Endothelial cell of umbilical vein (primary cell): ENCODE results near the gene ISLR. TPM values are rescaled to one million over a fixed set of nuclear protein-coding genes. Genes with fewer than 3 reads are reported as not detected.

Source experiments
- BruUV-seq: library from RNA; stranded (reverse); fragments of 400-500 nt; replicated peaks from 2 replicates; lab custom pipeline; 2021; lab: Mats Ljungman, UMichigan
- CTCF ChIA-PET: fragments of 300-600, 350-600 bp; sonication (Branson Sonifier 250); formaldehyde crosslinking; loops from one replicate; lab custom pipeline; 2021; ENCODE audit warnings: antibody characterized with exemption, inconsistent platforms; lab: Charles Lee
- POLR2A ChIA-PET: fragments of 300-600, 350-600 bp; sonication (Branson Sonifier 250); formaldehyde crosslinking; loops from one replicate; lab custom pipeline; 2021; ENCODE audit warnings: antibody characterized with exemption, inconsistent platforms; lab: Charles Lee
- DNase-seq: peaks from one replicate; pipeline ENCODE4 v3.0.0-alpha.2; 2011; ENCODE audit warnings: low read depth, low spot score
- FAIRE-seq: peaks from 2 replicates; lab custom pipeline; 2011; peaks lifted over from hg19 to GRCh38; lab: Jason Lieb, UNC
- H2AFZ ChIP-seq: 2 replicates; pipeline ENCODE4 v1.6.0; 2012; ENCODE audit warnings: low read depth, low read length, control low read depth, inconsistent platforms
- H3K27ac ChIP-seq: 2 replicates; pipeline ENCODE4 v1.5.1; 2011; ENCODE audit warnings: low read depth, mild to moderate bottlenecking, control low read depth, low read length, moderate library complexity; ENCODE audit not compliant: insufficient read depth
- H3K27me3 ChIP-seq, 2 experiments: 2 replicates each; pipeline versions ENCODE4 v1.6.0 to v1.6.1; 2011; ENCODE audit warnings: low read length in 2 of 2, mixed read lengths in 1 of 2; ENCODE audit not compliant: control insufficient read depth in 2 of 2, insufficient read depth in 2 of 2
- H3K36me3 ChIP-seq, 2 experiments: 2 replicates in 1 of 2; 3 replicates in 1 of 2; pipeline ENCODE4 v1.5.1; 2011; ENCODE audit warnings: low read length in 2 of 2, mild to moderate bottlenecking in 1 of 2, moderate library complexity in 1 of 2; ENCODE audit not compliant: control insufficient read depth in 2 of 2, insufficient read depth in 2 of 2; ENCODE audit errors: extremely low read depth in 1 of 2
- H3K4me1 ChIP-seq: 3 replicates; pipeline ENCODE4 v1.5.1; 2011; ENCODE audit warnings: mild to moderate bottlenecking, low read length; ENCODE audit not compliant: control insufficient read depth, insufficient read depth; ENCODE audit errors: extremely low read depth
- H3K4me2 ChIP-seq: 2 replicates; pipeline ENCODE4 v1.6.1; 2011; ENCODE audit warnings: low read length, control low read depth, mixed read lengths; ENCODE audit not compliant: insufficient read depth
- H3K4me3 ChIP-seq, 3 experiments: fragments of 200-600 bp in 1 of 3; sonication (generic), shearing (Covaris generic) in 1 of 3; replicated peaks in 1 of 3; 2 replicates each; pipeline ENCODE4 v1.5.1; 2011 to 2016; ENCODE audit warnings: control low read depth in 3 of 3, low read length in 3 of 3, mild to moderate bottlenecking in 2 of 3, inconsistent platforms in 1 of 3, low read depth in 1 of 3, moderate library complexity in 1 of 3; ENCODE audit not compliant: insufficient read depth in 1 of 3
- H3K79me2 ChIP-seq: 2 replicates; pipeline ENCODE4 v1.6.0; 2012; ENCODE audit warnings: low read length, inconsistent platforms; ENCODE audit not compliant: control insufficient read depth, insufficient read depth
- H3K9ac ChIP-seq: replicated peaks from 2 replicates; pipeline ENCODE3; 2011; ENCODE audit warnings: low read length, control low read depth; ENCODE audit not compliant: insufficient read depth; ENCODE audit errors: extremely low read depth
- H3K9me1 ChIP-seq: replicated peaks from 3 replicates; pipeline ENCODE4 v1.6.0; 2011; ENCODE audit warnings: mild to moderate bottlenecking, low read length; ENCODE audit not compliant: control insufficient read depth, insufficient read depth; ENCODE audit errors: extremely low read depth
- H3K9me3 ChIP-seq: replicated peaks from 2 replicates; pipeline ENCODE4 v1.5.1; 2012; ENCODE audit warnings: low read length, inconsistent platforms; ENCODE audit not compliant: control insufficient read depth, insufficient read depth
- H4K20me1 ChIP-seq: replicated peaks from 2 replicates; pipeline ENCODE3; 2011; ENCODE audit warnings: mild to moderate bottlenecking, low read length; ENCODE audit not compliant: control insufficient read depth, insufficient read depth; ENCODE audit errors: extremely low read depth
- CTCF ChIP-seq, 2 donors: IDR thresholded peaks; 1 replicate in 1 of 2; 2 replicates in 1 of 2; pipeline ENCODE4 v1.5.1; 2011; ENCODE audit warnings: low read length in 2 of 2, mild to moderate bottlenecking in 2 of 2, moderate library complexity in 2 of 2, control low read depth in 1 of 2, inconsistent platforms in 1 of 2, low read depth in 1 of 2; ENCODE audit not compliant: insufficient read depth in 1 of 2; ENCODE audit errors: extremely low read depth in 1 of 2
- EZH2 ChIP-seq: IDR thresholded peaks from 2 replicates; pipeline ENCODE4 v1.6.1; 2012; ENCODE audit warnings: borderline replicate concordance, low read depth, mild to moderate bottlenecking, moderate library complexity, low read length, inconsistent platforms; ENCODE audit not compliant: severe bottlenecking
- FOS ChIP-seq: IDR thresholded peaks from 2 replicates; pipeline ENCODE4 v1.6.1; 2011; ENCODE audit warnings: mild to moderate bottlenecking, low read length, moderate library complexity, borderline replicate concordance; ENCODE audit not compliant: insufficient read depth
- GATA2 ChIP-seq: IDR thresholded peaks from 2 replicates; pipeline ENCODE4 v1.7.0; 2011; ENCODE audit warnings: low read depth, mild to moderate bottlenecking, moderate library complexity, mixed read lengths, low read length; ENCODE audit not compliant: insufficient read length, insufficient read depth
- JUN ChIP-seq: IDR thresholded peaks from 2 replicates; pipeline ENCODE4 v1.6.1; 2011; ENCODE audit warnings: borderline replicate concordance, low read depth; ENCODE audit not compliant: insufficient read length, insufficient read depth
- MYC ChIP-seq: IDR thresholded peaks from one replicate; pipeline ENCODE4 v1.6.1; 2011; ENCODE audit warnings: mild to moderate bottlenecking, low read depth, low read length
- POLR2A ChIP-seq: IDR thresholded peaks from 2 replicates; pipeline ENCODE4 v1.6.1; 2012; ENCODE audit warnings: low read depth, mild to moderate bottlenecking, control low read depth, low read length
- POLR2AphosphoS5 ChIP-seq: IDR thresholded peaks from 2 replicates; pipeline ENCODE4 v1.6.1; 2012; ENCODE audit warnings: low read depth, mild to moderate bottlenecking, control low read depth, low read length, moderate library complexity; ENCODE audit not compliant: insufficient read depth
- dilution Hi-C: fragments of 300-500 bp; cut with MboI; formaldehyde crosslinking; loops from one replicate; pipeline ENCODE4 v1.15.0; 2019; ENCODE audit warnings: low sequenced_read_pairs; ENCODE audit not compliant: extremely low pct_ligation_motif_present
- intact Hi-C: fragments of 100-400 bp; cut with micrococcal nuclease; formaldehyde crosslinking; loops from one replicate; pipeline ENCODE4 v1.10.0; 2022
- polyA plus RNA-seq, 4 experiments: library from polyadenylated mRNA; depleted of rRNA in 3 of 4; stranded (reverse) in 3 of 4; unstranded in 1 of 4; fragments of >200 nt; gene quantifications; 2 replicates each; pipeline versions ENCODE4 v1.2.1 to v1.2.3, GENCODE V29; 2011 to 2012; ENCODE audit warnings: missing spikeins in 1 of 4
- total RNA-seq: library from RNA; stranded (reverse); gene quantifications from 2 replicates; pipeline ENCODE4 v1.2.3, GENCODE V29; 2021
- TF ChIP-seq, protein P1 (sequence below): IDR thresholded peaks from 2 replicates; pipeline ENCODE4 v1.6.1; 2011; ENCODE audit not compliant: insufficient read depth, insufficient read length

Gene ISLR
- total and polyA plus RNA-seq, 2 donors (not counting 3 experiments of a cell fraction or from before 2014, with no cell fraction given), result not detected

GRCh38 chr15:74221399-74222239 is 48.1 kb downstream of the ISLR start:
- H3K27ac ChIP-seq, result no peak overlapping the region
- H2AFZ ChIP-seq, result no peak overlapping the region
- H4K20me1 ChIP-seq, result no peaks in the 10 kb centered on the region
- CTCF ChIA-PET, result interaction anchor here (0.6 to 0.9 kb wide), 2 partner anchors 12 to 26 kb away, joined by 3 read pairs; no protein-coding TSS in a partner anchor
- dilution Hi-C loops, result no loop called here
- BruUV-seq, result no TSS peak
- H3K4me1 ChIP-seq, result no peaks in the 10 kb centered on the region
- H3K79me2 ChIP-seq, result no peaks in the 10 kb centered on the region
- no peak for FAIRE-seq
- DNase-seq, result no peak
- POLR2A ChIA-PET, result no interaction called here
- TF ChIP-seq FOS (no peak), POLR2AphosphoS5 (no peak), JUN (no peak), POLR2A (no peak), MYC (no peak), EZH2 (no peak), CTCF (IDR thresholded peaks at IDR 0.05; ENCODE audit: extremely low read depth in 1 of 2, insufficient read depth in 1 of 2, low read depth in 1 of 2, low read length in 2 of 2) (no peak), GATA2 (no peak)
- TF ChIP-seq, protein P1, sequence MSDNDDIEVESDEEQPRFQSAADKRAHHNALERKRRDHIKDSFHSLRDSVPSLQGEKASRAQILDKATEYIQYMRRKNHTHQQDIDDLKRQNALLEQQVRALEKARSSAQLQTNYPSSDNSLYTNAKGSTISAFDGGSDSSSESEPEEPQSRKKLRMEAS, result no peak
- no peaks in the 10 kb centered on the region for H3K36me3 ChIP-seq
- H3K4me3 ChIP-seq, result no peak overlapping the region
- H3K9me1 ChIP-seq, result no peaks in the 10 kb centered on the region
- H3K9ac ChIP-seq, result no peak overlapping the region
- H3K27me3 ChIP-seq, result peaks cover 14 to 19% of the 10 kb centered on the region in 2 experiments
- no peaks in the 10 kb centered on the region for H3K9me3 ChIP-seq
- no peak overlapping the region for H3K4me2 ChIP-seq
- intact Hi-C loops, result loop anchor here (10.0 kb wide), 1 partner anchor 523 kb away; the partner anchor contains the start of gene CYP1A2
